Stimulated activated naive CD8-positive, alpha-beta T cell treated with anti-CD3 and anti-CD28 coated beads, Interleukin-15, amount 100 ng/mL, for 72 hours (primary cell): ENCODE results near the gene C16orf74.

ENCODE experiments used
- ATAC-seq: fragments of 150-1000 bp; cut with Tn5 transposase; 2 replicates; pipeline ENCODE4 v1.10.0; 2021; ENCODE audit warnings: mild to moderate bottlenecking, moderate library complexity
- DNase-seq, 2 donors: peaks; one replicate each; pipeline ENCODE4 v3.0.0; 2021 to 2022
- H3K27ac Mint-ChIP-seq, 2 donors: one replicate each; pipeline ENCODE4 v1.8.0; 2022; ENCODE audit warnings: mild to moderate bottlenecking in 2 of 2, mixed read lengths in 2 of 2, moderate library complexity in 2 of 2
- H3K27me3 Mint-ChIP-seq: one replicate; pipeline ENCODE4 v1.8.0; 2022; ENCODE audit warnings: mixed read lengths
- H3K4me1 Mint-ChIP-seq: one replicate; pipeline ENCODE4 v1.8.0; 2022; ENCODE audit warnings: mild to moderate bottlenecking, mixed read lengths
- H3K4me3 Mint-ChIP-seq, 2 donors: one replicate each; pipeline ENCODE4 v1.8.0; 2022; ENCODE audit warnings: mild to moderate bottlenecking in 2 of 2, mixed read lengths in 2 of 2, moderate library complexity in 1 of 2
- H3K9me3 Mint-ChIP-seq, 2 donors: one replicate each; pipeline ENCODE4 v1.8.0; 2022; ENCODE audit warnings: mixed read lengths in 2 of 2

C16orf74 gene

GRCh38 chr16:85781695-85782370 lies 30.9 kb upstream of the C16orf74 start:
- Mint-ChIP-seq H3K9me3 (no peaks in the 10 kb centered on the region), H3K4me3 (no peak overlapping the region), H3K27ac (no peak overlapping the region), H3K27me3 (no peaks in the 10 kb centered on the region), H3K4me1 (peaks cover 15% of the 10 kb centered on the region)
- ATAC-seq (no peak), DNase-seq (no peak)

GRCh38 chr16:85781156-85781555 lies 30.3 kb upstream of the C16orf74 start:
- ATAC-seq (no peak), DNase-seq (no peak)
- H3K4me3 Mint-ChIP-seq: no peak overlapping the region
- peaks cover 15% of the 10 kb centered on the region for H3K4me1 Mint-ChIP-seq
- H3K27ac Mint-ChIP-seq: peak overlapping the region in 1 of 2 donors; percentile 16
- no peaks in the 10 kb centered on the region for H3K9me3 Mint-ChIP-seq
- H3K27me3 Mint-ChIP-seq: no peaks in the 10 kb centered on the region

DNA sequence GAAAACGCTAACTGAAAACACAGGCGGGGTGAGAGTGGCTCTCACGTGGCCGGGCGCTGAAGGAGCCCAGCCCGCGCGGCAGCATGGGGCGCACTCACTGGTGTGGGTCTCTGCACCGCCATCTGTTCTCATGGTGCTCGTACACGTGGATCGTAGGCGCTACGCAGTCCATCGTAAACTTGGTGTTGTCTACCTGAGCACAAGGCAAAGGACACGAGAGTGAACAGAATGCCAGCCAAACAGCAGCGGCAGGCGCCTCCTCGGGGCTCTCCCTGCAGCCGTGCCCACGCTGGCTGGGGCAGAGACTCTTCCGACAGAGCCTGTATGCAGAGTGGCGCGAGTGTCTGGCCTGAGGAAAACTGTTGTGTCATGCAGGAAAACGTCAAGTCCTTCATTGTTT lies 29.4 kb upstream of the C16orf74 start:
- DNase-seq: no peak
- Mint-ChIP-seq H3K9me3 (no peaks in the 10 kb centered on the region), H3K4me3 (no peak overlapping the region), H3K27ac (no peak overlapping the region), H3K27me3 (no peaks in the 10 kb centered on the region), H3K4me1 (peaks cover 15% of the 10 kb centered on the region)
- ATAC-seq: no peak

- no peaks in the 10 kb centered on the region for H3K27me3 Mint-ChIP-seq
- no peak overlapping the region for H3K4me3 Mint-ChIP-seq
- no peak for DNase-seq
- ATAC-seq: peak; percentile 86
- H3K9me3 Mint-ChIP-seq: no peaks in the 10 kb centered on the region
- H3K27ac Mint-ChIP-seq: no peak overlapping the region
- H3K4me1 Mint-ChIP-seq: peaks cover 15% of the 10 kb centered on the region
These were observed 28.0 kb upstream of the C16orf74 start for GRCh38 chr16:85778873-85779272.

- Mint-ChIP-seq H3K9me3 (no peaks in the 10 kb centered on the region), H3K4me1 (peaks cover 15% of the 10 kb centered on the region), H3K27ac (peak overlapping the region in 1 of 2 donors; percentile 77), H3K27me3 (no peaks in the 10 kb centered on the region), H3K4me3 (no peak overlapping the region)
- no peak for ATAC-seq
- no peak for DNase-seq
These were observed 26.9 kb upstream of the C16orf74 start for GRCh38 chr16:85777583-85778310.

GRCh38 chr16:85774811-85775210 lies 23.9 kb upstream of the C16orf74 start:
- ATAC-seq: no peak
- H3K4me1 Mint-ChIP-seq: peaks cover 12% of the 10 kb centered on the region
- no peak for DNase-seq
- H3K27me3 Mint-ChIP-seq: no peaks in the 10 kb centered on the region
- H3K9me3 Mint-ChIP-seq: no peaks in the 10 kb centered on the region
- peak overlapping the region in 1 of 2 donors; percentile 67 for H3K27ac Mint-ChIP-seq
- no peak overlapping the region for H3K4me3 Mint-ChIP-seq

- Mint-ChIP-seq H3K27me3 (no peaks in the 10 kb centered on the region), H3K4me1 (peaks cover 6% of the 10 kb centered on the region), H3K4me3 (no peak overlapping the region), H3K9me3 (no peaks in the 10 kb centered on the region), H3K27ac (no peak overlapping the region)
- DNase-seq: no peak
- ATAC-seq: no peak
These were observed 23.2 kb upstream of the C16orf74 start for GRCh38 chr16:85774136-85774535.

GRCh38 chr16:85773044-85773443 lies 22.1 kb upstream of the C16orf74 start:
- no peak for DNase-seq
- Mint-ChIP-seq H3K9me3 (no peaks in the 10 kb centered on the region), H3K27ac (no peak overlapping the region), H3K4me3 (no peak overlapping the region), H3K27me3 (no peaks in the 10 kb centered on the region), H3K4me1 (no peaks in the 10 kb centered on the region)
- ATAC-seq: no peak

DNA sequence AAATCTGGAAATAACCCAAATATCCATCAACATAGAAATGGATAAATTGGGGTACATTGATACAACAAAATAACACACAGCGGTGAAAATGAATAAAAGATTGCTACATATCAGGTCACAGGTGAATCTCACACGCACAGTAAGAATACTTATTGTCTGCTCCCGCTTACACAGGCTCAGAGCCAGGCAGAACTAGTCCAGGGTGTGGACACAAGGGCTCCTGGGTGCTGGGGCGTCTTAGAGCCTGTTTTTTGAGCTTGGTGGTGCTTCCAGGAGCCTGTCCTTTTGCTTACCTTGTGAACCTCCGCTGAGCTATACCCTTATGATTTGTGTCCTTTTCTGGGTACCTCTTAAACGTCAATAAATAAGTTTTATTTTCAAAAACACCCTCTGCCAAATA lies 19.8 kb upstream of the C16orf74 start:
- DNase-seq: no peak
- Mint-ChIP-seq H3K9me3 (no peaks in the 10 kb centered on the region), H3K27me3 (no peaks in the 10 kb centered on the region), H3K4me1 (no peaks in the 10 kb centered on the region), H3K27ac (no peak overlapping the region), H3K4me3 (no peak overlapping the region)
- ATAC-seq: no peak

DNA sequence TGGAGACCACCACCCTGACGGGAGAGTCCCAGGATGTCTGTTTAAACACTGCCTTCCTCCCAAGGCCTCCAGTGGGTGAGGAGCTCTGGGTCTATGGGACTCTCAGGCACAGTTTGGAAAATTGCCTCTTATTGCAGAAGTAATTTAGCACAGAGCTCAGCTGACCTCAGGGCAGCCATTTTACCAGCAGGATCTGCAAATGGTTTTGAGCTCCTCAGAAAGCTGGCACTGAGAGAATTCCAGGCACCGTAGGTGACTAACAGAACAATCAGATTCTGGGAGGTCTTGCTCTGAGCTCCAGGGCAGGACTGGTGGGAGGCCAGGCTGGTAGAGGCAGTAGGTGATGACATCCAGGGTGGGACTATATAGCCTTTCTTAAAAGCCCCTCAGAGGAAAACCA lies 17.3 kb upstream of the C16orf74 start:
- ATAC-seq (no peak), DNase-seq (no peak)
- H3K4me3 Mint-ChIP-seq: no peak overlapping the region
- no peak overlapping the region for H3K27ac Mint-ChIP-seq
- H3K27me3 Mint-ChIP-seq: no peaks in the 10 kb centered on the region
- H3K4me1 Mint-ChIP-seq: peaks cover 5% of the 10 kb centered on the region
- H3K9me3 Mint-ChIP-seq: no peaks in the 10 kb centered on the region

GRCh38 chr16:85767531-85767930 lies 16.6 kb upstream of the C16orf74 start:
- Mint-ChIP-seq H3K27me3 (no peaks in the 10 kb centered on the region), H3K4me1 (peaks cover 5% of the 10 kb centered on the region), H3K27ac (peak overlapping the region in 1 of 2 donors; percentile 27), H3K9me3 (no peaks in the 10 kb centered on the region), H3K4me3 (no peak overlapping the region)
- ATAC-seq (no peak), DNase-seq (no peak)

DNA sequence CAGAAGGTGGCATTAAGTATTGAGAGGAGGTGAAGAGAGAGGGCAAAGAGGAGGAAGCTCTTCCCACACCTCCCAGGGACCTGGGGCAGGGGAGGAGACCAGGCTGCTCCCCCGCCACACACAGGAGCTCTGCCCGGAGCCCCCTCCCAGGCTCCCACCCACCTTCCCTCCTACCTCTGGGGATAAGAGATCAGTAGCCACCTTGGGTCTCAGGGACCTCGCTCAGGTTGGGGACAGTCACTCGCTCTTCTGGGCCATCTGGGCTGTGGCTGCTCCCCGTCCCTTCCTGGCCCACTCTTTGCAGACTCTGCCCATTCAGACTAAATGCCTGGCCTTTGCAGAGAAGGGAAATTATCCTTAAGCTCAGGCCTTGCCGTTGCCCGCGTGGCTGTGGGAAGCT lies 14.9 kb upstream of the C16orf74 start:
- Mint-ChIP-seq H3K4me1 (peaks cover 5% of the 10 kb centered on the region), H3K4me3 (no peak overlapping the region), H3K9me3 (no peaks in the 10 kb centered on the region), H3K27ac (peak overlapping the region in 1 of 2 donors; percentile 60), H3K27me3 (no peaks in the 10 kb centered on the region)
- ATAC-seq: no peak
- DNase-seq: no peak

- peaks cover 5% of the 10 kb centered on the region for H3K4me1 Mint-ChIP-seq
- no peak for DNase-seq
- H3K9me3 Mint-ChIP-seq: no peaks in the 10 kb centered on the region
- peak overlapping the region in 1 of 2 donors; percentile 7 for H3K27ac Mint-ChIP-seq
- peaks cover 3% of the 10 kb centered on the region for H3K27me3 Mint-ChIP-seq
- ATAC-seq: no peak
- H3K4me3 Mint-ChIP-seq: no peak overlapping the region
These were observed 14.3 kb upstream of the C16orf74 start for GRCh38 chr16:85765211-85765610.

- Mint-ChIP-seq H3K27ac (no peak overlapping the region), H3K27me3 (peaks cover 19% of the 10 kb centered on the region), H3K4me1 (peaks cover 13% of the 10 kb centered on the region), H3K9me3 (no peaks in the 10 kb centered on the region), H3K4me3 (no peak overlapping the region)
- DNase-seq (no peak), ATAC-seq (no peak)
These were observed 12.7 kb upstream of the C16orf74 start for GRCh38 chr16:85763616-85764015.

- Mint-ChIP-seq H3K27ac (no peak overlapping the region), H3K4me3 (no peak overlapping the region), H3K9me3 (no peaks in the 10 kb centered on the region), H3K4me1 (peaks cover 14% of the 10 kb centered on the region), H3K27me3 (peaks cover 21% of the 10 kb centered on the region)
- ATAC-seq (no peak), DNase-seq (no peak)
These were observed 12.1 kb upstream of the C16orf74 start for GRCh38 chr16:85762970-85763369.

DNA sequence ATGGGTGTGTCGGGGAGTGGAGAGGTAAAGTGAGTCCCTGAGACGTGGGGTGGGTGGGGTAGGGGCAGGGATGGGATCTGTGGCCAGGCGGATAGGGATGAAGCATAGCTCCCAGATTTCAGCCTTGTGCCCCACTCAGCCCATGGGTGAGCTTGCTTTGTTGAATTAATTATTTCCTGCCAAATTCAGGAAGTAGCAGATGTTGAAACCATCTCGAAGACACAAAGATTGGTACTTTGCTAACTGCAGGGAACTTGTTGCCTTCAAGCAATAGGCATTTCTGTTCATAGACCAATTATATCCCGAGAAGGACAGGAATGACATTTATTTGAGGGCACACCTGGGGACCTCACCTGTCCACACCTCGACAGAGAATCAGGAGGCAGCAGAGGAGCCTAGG lies 11.0 kb upstream of the C16orf74 start:
- Mint-ChIP-seq H3K27ac (no peak overlapping the region), H3K4me3 (no peak overlapping the region), H3K9me3 (no peaks in the 10 kb centered on the region), H3K4me1 (peaks cover 20% of the 10 kb centered on the region), H3K27me3 (peaks cover 21% of the 10 kb centered on the region)
- ATAC-seq (no peak), DNase-seq (no peak)
